ENCODE measurements around the gene FBLN5.

Gene FBLN5

DNA sequence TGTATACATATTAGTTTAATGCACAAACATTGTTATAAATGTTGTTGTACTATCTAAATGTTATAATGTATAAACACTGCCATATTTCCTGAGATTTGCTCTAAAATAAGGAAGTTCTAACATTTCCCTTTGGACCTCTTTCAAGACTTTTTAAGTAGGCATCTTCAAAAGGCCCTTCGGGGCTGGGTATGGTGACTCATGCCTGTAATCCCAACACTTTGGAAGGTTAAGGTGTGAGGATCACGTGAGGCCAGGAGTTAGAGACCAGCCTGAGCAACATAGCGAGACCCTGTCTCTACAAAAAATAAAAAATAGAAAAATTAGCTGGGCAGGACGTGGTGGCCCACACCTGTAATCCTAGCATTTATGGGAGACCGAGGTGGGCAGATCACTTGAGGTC lies 35.5 kb downstream of the FBLN5 start:
- H3K27ac ChIP-seq (ENCODE audit: low read depth, low read length), result no peak overlapping the region
- no peak overlapping the region for H3K9ac ChIP-seq (ENCODE audit: low read length)
- no peaks in the 10 kb centered on the region for H3K79me1 ChIP-seq (ENCODE audit: low read length)
- no peak for DNase-seq
- H3K36me3 ChIP-seq (ENCODE audit: control insufficient read depth, insufficient read depth, low read length), result no peaks in the 10 kb centered on the region
- H2BK15ac ChIP-seq (replicated peaks; ENCODE audit: low read depth), result no peak overlapping the region
- H3K18ac ChIP-seq (ENCODE audit: low read length), result no peak overlapping the region
- H3K4me1 ChIP-seq (ENCODE audit: control insufficient read depth, low read depth, low read length), result no peaks in the 10 kb centered on the region
- H4K5ac ChIP-seq (ENCODE audit: low read length), result no peak overlapping the region
- no peak overlapping the region for H3K23ac ChIP-seq (ENCODE audit: low read length)
- no peak overlapping the region for H3K4me2 ChIP-seq (ENCODE audit: low read length)
- H2AK5ac ChIP-seq (ENCODE audit: low read length), result no peak overlapping the region
- WGBS (ENCODE audit: extremely low coverage, insufficient coverage, low lambda C conversion rate), result no CpG with 5 or more reads among the region's 5 CpGs
- no peak overlapping the region for H4K8ac ChIP-seq (ENCODE audit: low read depth, low read length)
- H3K27me3 ChIP-seq (ENCODE audit: insufficient read depth, low read length, poor library complexity), result no peaks in the 10 kb centered on the region
- H3K4me3 ChIP-seq (ENCODE audit: low read length), result no peak overlapping the region
- no peak overlapping the region for H3K4ac ChIP-seq (ENCODE audit: low read depth, low read length)
- H3K79me2 ChIP-seq (ENCODE audit: control insufficient read depth, insufficient read depth, low read length), result no peaks in the 10 kb centered on the region
- H2BK5ac ChIP-seq (ENCODE audit: low read length), result no peak overlapping the region
- no peak overlapping the region for H2BK120ac ChIP-seq (ENCODE audit: low read depth, low read length)
- no peak overlapping the region for H3K56ac ChIP-seq (ENCODE audit: low read length)

DNA sequence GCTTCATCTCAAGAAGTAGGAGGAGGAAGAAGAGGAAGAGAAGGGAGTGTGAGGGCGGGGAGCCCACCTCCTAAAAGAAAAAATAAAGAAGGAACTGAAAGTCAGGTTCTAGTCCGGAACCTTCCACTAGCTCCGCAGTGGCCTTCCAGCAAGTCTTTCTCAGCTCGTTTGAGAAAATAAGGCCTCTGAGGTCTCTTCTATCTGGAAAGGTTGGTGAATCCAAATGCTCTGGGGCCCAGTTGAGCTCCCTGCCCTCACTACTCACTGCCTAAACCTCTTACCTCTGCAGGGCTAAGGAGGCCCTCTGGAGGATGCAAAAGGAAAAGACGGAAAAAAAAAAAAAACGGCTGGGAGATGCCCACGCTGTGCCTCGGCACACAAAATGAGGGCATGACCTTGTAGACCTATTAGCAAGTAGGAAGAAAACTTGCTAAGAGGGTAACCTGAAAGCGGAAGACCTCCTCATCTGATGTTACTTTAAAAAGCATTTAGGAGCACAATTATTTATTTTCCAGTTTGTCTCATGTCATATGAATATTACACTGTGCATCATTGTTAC lies 35.9 kb downstream of the FBLN5 start:
- Histone ChIP-seq H2BK120ac (ENCODE audit: low read depth, low read length) (no peak overlapping the region), H3K27me3 (ENCODE audit: insufficient read depth, low read length, poor library complexity) (no peaks in the 10 kb centered on the region), H3K4ac (ENCODE audit: low read depth, low read length) (no peak overlapping the region), H4K5ac (ENCODE audit: low read length) (no peak overlapping the region), H3K36me3 (ENCODE audit: control insufficient read depth, insufficient read depth, low read length) (no peaks in the 10 kb centered on the region), H3K56ac (ENCODE audit: low read length) (no peak overlapping the region), H3K79me2 (ENCODE audit: control insufficient read depth, insufficient read depth, low read length) (no peaks in the 10 kb centered on the region), H3K4me1 (ENCODE audit: control insufficient read depth, low read depth, low read length) (no peaks in the 10 kb centered on the region), H2AK5ac (ENCODE audit: low read length) (no peak overlapping the region), H3K18ac (ENCODE audit: low read length) (no peak overlapping the region), H2BK15ac (replicated peaks; ENCODE audit: low read depth) (no peak overlapping the region), H3K4me2 (ENCODE audit: low read length) (no peak overlapping the region), H3K23ac (ENCODE audit: low read length) (no peak overlapping the region), H3K79me1 (ENCODE audit: low read length) (no peaks in the 10 kb centered on the region), H3K9ac (ENCODE audit: low read length) (no peak overlapping the region), H4K8ac (ENCODE audit: low read depth, low read length) (no peak overlapping the region), H2BK5ac (ENCODE audit: low read length) (no peak overlapping the region), H3K4me3 (ENCODE audit: low read length) (no peak overlapping the region), H3K27ac (ENCODE audit: low read depth, low read length) (no peak overlapping the region)
- no CpG with 5 or more reads among the region's 9 CpGs for WGBS (ENCODE audit: extremely low coverage, insufficient coverage, low lambda C conversion rate)
- DNase-seq, result peak; percentile 88

DNA sequence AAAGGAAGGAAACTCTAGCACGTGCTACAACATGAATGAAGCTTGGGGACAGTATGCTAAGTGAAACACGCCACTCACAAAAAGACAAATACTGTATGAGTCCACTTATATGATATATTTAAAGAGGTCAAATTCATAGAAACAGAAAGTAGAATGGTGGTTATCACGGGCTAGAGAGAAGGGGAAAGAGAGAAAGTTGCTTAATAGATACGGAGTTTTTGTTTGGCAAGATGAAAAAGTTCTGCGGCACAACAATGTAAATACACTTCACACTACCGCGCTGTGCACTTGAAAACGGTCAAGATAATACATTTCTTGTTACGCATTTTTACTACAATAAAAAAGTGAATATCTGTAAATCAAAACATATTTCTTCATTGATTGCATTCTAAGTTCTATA lies 37.3 kb downstream of the FBLN5 start:
- no peaks in the 10 kb centered on the region for H3K36me3 ChIP-seq (ENCODE audit: control insufficient read depth, insufficient read depth, low read length)
- no CpG with 5 or more reads among the region's 9 CpGs for WGBS (ENCODE audit: extremely low coverage, insufficient coverage, low lambda C conversion rate)
- no peaks in the 10 kb centered on the region for H3K27me3 ChIP-seq (ENCODE audit: insufficient read depth, low read length, poor library complexity)
- no peaks in the 10 kb centered on the region for H3K79me2 ChIP-seq (ENCODE audit: control insufficient read depth, insufficient read depth, low read length)
- H3K9ac ChIP-seq (ENCODE audit: low read length), result no peak overlapping the region
- no peaks in the 10 kb centered on the region for H3K79me1 ChIP-seq (ENCODE audit: low read length)
- no peak overlapping the region for H3K23ac ChIP-seq (ENCODE audit: low read length)
- H4K8ac ChIP-seq (ENCODE audit: low read depth, low read length), result no peak overlapping the region
- H4K5ac ChIP-seq (ENCODE audit: low read length), result no peak overlapping the region
- no peak overlapping the region for H2BK5ac ChIP-seq (ENCODE audit: low read length)
- no peak overlapping the region for H3K18ac ChIP-seq (ENCODE audit: low read length)
- H3K4ac ChIP-seq (ENCODE audit: low read depth, low read length), result no peak overlapping the region
- no peaks in the 10 kb centered on the region for H3K4me1 ChIP-seq (ENCODE audit: control insufficient read depth, low read depth, low read length)
- H3K4me3 ChIP-seq (ENCODE audit: low read length), result no peak overlapping the region
- DNase-seq, result no peak
- H3K4me2 ChIP-seq (ENCODE audit: low read length), result no peak overlapping the region
- no peak overlapping the region for H3K56ac ChIP-seq (ENCODE audit: low read length)
- no peak overlapping the region for H2BK120ac ChIP-seq (ENCODE audit: low read depth, low read length)
- H3K27ac ChIP-seq (ENCODE audit: low read depth, low read length), result no peak overlapping the region
- H2AK5ac ChIP-seq (ENCODE audit: low read length), result no peak overlapping the region
- H2BK15ac ChIP-seq (replicated peaks; ENCODE audit: low read depth), result no peak overlapping the region

DNA sequence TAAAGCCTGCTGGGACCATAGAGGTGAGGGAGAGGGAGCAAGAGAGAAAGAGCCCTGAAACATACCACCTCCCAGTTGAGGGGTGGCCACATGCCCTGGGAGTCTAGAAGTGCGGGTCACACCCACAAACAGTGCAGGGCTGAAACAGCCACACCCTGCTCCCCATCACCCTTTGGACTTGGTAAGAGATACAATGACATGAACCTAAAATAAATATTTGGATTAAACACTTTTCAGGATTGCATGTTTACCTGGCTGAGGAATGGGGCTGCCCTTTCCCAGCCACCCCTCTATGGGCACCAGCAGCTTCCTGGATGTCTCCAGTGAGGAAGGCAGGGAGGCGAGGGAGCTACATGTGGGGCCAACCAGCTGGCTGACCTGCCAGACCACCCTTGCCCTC lies 41.1 kb downstream of the FBLN5 start:
- no peaks in the 10 kb centered on the region for H3K27me3 ChIP-seq (ENCODE audit: insufficient read depth, low read length, poor library complexity)
- no peaks in the 10 kb centered on the region for H3K36me3 ChIP-seq (ENCODE audit: control insufficient read depth, insufficient read depth, low read length)
- H3K4me3 ChIP-seq (ENCODE audit: low read length), result no peak overlapping the region
- H2AK5ac ChIP-seq (ENCODE audit: low read length), result no peak overlapping the region
- H3K79me1 ChIP-seq (ENCODE audit: low read length), result no peaks in the 10 kb centered on the region
- no peak overlapping the region for H3K4me2 ChIP-seq (ENCODE audit: low read length)
- H4K5ac ChIP-seq (ENCODE audit: low read length), result no peak overlapping the region
- H2BK15ac ChIP-seq (replicated peaks; ENCODE audit: low read depth), result no peak overlapping the region
- H4K8ac ChIP-seq (ENCODE audit: low read depth, low read length), result no peak overlapping the region
- no peak for DNase-seq
- no peaks in the 10 kb centered on the region for H3K4me1 ChIP-seq (ENCODE audit: control insufficient read depth, low read depth, low read length)
- no peak overlapping the region for H3K27ac ChIP-seq (ENCODE audit: low read depth, low read length)
- no peak overlapping the region for H3K18ac ChIP-seq (ENCODE audit: low read length)
- H3K79me2 ChIP-seq (ENCODE audit: control insufficient read depth, insufficient read depth, low read length), result no peaks in the 10 kb centered on the region
- H3K23ac ChIP-seq (ENCODE audit: low read length), result no peak overlapping the region
- H2BK120ac ChIP-seq (ENCODE audit: low read depth, low read length), result no peak overlapping the region
- H2BK5ac ChIP-seq (ENCODE audit: low read length), result no peak overlapping the region
- WGBS (ENCODE audit: extremely low coverage, insufficient coverage, low lambda C conversion rate), result no CpG with 5 or more reads among the region's 2 CpGs
- H3K56ac ChIP-seq (ENCODE audit: low read length), result no peak overlapping the region
- H3K9ac ChIP-seq (ENCODE audit: low read length), result no peak overlapping the region
- no peak overlapping the region for H3K4ac ChIP-seq (ENCODE audit: low read depth, low read length)

DNA sequence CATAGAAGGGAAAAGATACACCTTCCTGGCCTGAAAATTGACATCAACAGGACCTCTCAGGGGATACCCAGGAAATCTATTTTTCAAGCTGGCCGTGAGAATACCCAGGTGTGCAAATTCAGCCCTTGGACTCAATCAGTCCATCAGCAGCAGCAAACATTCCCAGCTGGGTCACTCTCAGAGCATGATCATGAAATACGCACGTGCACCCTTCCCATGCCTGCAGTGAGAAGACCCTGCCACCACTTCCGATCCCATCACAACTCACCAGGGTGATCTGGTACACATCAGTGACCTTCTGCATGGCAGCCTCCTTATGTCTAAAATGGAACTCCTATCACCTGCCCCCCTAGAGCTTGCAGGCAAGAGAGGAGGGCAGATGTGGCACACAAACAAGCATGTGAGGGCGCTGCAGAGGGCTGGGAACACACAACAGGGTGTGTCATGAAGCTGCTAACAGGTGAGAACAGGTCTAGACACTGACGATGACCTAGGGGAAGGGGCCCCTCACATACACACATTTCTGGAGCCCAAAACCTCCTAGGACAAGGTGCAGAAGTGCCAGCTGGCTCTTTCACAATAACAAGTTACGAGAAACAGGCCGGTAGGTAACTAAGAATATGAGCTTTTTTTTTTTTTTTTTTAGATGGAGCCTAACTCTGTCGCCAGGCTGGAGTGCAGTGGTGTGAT lies 42.4 kb downstream of the FBLN5 start:
- Histone ChIP-seq H3K36me3 (ENCODE audit: control insufficient read depth, insufficient read depth, low read length) (no peaks in the 10 kb centered on the region), H3K4me1 (ENCODE audit: control insufficient read depth, low read depth, low read length) (no peaks in the 10 kb centered on the region), H3K4me3 (ENCODE audit: low read length) (no peak overlapping the region), H3K4ac (ENCODE audit: low read depth, low read length) (no peak overlapping the region), H3K9ac (ENCODE audit: low read length) (no peak overlapping the region), H2BK15ac (replicated peaks; ENCODE audit: low read depth) (no peak overlapping the region), H3K79me1 (ENCODE audit: low read length) (no peaks in the 10 kb centered on the region), H3K27ac (ENCODE audit: low read depth, low read length) (no peak overlapping the region), H3K56ac (ENCODE audit: low read length) (no peak overlapping the region), H4K5ac (ENCODE audit: low read length) (no peak overlapping the region), H2BK120ac (ENCODE audit: low read depth, low read length) (no peak overlapping the region), H2BK5ac (ENCODE audit: low read length) (no peak overlapping the region), H3K18ac (ENCODE audit: low read length) (no peak overlapping the region), H3K27me3 (ENCODE audit: insufficient read depth, low read length, poor library complexity) (no peaks in the 10 kb centered on the region), H2AK5ac (ENCODE audit: low read length) (no peak overlapping the region), H4K8ac (ENCODE audit: low read depth, low read length) (no peak overlapping the region), H3K4me2 (ENCODE audit: low read length) (no peak overlapping the region), H3K23ac (ENCODE audit: low read length) (no peak overlapping the region), H3K79me2 (ENCODE audit: control insufficient read depth, insufficient read depth, low read length) (no peaks in the 10 kb centered on the region)
- DNase-seq, result no peak
- no CpG with 5 or more reads among the region's 9 CpGs for WGBS (ENCODE audit: extremely low coverage, insufficient coverage, low lambda C conversion rate)

DNA sequence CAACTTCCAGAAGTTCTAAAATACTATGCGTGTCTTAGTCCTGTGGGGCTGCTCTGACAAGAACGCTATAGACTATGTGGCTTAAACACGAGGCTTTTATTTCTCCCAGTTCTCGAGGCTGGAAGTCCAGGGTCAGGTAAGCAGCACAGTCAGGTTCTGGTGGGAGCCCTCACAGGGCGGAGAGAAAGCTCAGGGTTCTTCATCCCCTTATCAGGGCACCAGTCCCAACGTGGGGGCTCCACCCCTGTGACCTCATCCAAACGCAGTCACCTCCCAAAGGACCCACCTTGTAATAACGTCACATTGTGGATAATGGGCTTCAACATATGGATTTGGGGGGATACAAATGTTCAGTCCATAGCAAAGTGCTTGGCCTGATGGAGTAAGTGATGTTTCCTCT lies 43.0 kb downstream of the FBLN5 start:
- H3K4ac ChIP-seq (ENCODE audit: low read depth, low read length), result no peak overlapping the region
- DNase-seq, result no peak
- no peak overlapping the region for H2BK120ac ChIP-seq (ENCODE audit: low read depth, low read length)
- no peaks in the 10 kb centered on the region for H3K4me1 ChIP-seq (ENCODE audit: control insufficient read depth, low read depth, low read length)
- no peaks in the 10 kb centered on the region for H3K79me2 ChIP-seq (ENCODE audit: control insufficient read depth, insufficient read depth, low read length)
- no peak overlapping the region for H3K9ac ChIP-seq (ENCODE audit: low read length)
- no peak overlapping the region for H3K18ac ChIP-seq (ENCODE audit: low read length)
- no peak overlapping the region for H4K5ac ChIP-seq (ENCODE audit: low read length)
- no peak overlapping the region for H4K8ac ChIP-seq (ENCODE audit: low read depth, low read length)
- no CpG with 5 or more reads among the region's 8 CpGs for WGBS (ENCODE audit: extremely low coverage, insufficient coverage, low lambda C conversion rate)
- H3K4me3 ChIP-seq (ENCODE audit: low read length), result no peak overlapping the region
- no peak overlapping the region for H3K23ac ChIP-seq (ENCODE audit: low read length)
- no peak overlapping the region for H2AK5ac ChIP-seq (ENCODE audit: low read length)
- H3K56ac ChIP-seq (ENCODE audit: low read length), result no peak overlapping the region
- H3K36me3 ChIP-seq (ENCODE audit: control insufficient read depth, insufficient read depth, low read length), result no peaks in the 10 kb centered on the region
- H3K79me1 ChIP-seq (ENCODE audit: low read length), result no peaks in the 10 kb centered on the region
- H2BK15ac ChIP-seq (replicated peaks; ENCODE audit: low read depth), result no peak overlapping the region
- no peaks in the 10 kb centered on the region for H3K27me3 ChIP-seq (ENCODE audit: insufficient read depth, low read length, poor library complexity)
- no peak overlapping the region for H3K4me2 ChIP-seq (ENCODE audit: low read length)
- H2BK5ac ChIP-seq (ENCODE audit: low read length), result no peak overlapping the region
- no peak overlapping the region for H3K27ac ChIP-seq (ENCODE audit: low read depth, low read length)
